Amygdala (tissue), 56 donors: ENCODE measurements around the gene CEACAM21.
"Not testable (repeated sequence)": the region's sequence is repeated elsewhere in the genome, so short reads cannot be mapped to it uniquely, and the experiment has no call there.

Source experiments
- DNase-seq, 56 donors: peaks; one replicate each; lab custom pipeline; 2025; lab: John Stamatoyannopoulos, UW

CEACAM21 gene

DNA sequence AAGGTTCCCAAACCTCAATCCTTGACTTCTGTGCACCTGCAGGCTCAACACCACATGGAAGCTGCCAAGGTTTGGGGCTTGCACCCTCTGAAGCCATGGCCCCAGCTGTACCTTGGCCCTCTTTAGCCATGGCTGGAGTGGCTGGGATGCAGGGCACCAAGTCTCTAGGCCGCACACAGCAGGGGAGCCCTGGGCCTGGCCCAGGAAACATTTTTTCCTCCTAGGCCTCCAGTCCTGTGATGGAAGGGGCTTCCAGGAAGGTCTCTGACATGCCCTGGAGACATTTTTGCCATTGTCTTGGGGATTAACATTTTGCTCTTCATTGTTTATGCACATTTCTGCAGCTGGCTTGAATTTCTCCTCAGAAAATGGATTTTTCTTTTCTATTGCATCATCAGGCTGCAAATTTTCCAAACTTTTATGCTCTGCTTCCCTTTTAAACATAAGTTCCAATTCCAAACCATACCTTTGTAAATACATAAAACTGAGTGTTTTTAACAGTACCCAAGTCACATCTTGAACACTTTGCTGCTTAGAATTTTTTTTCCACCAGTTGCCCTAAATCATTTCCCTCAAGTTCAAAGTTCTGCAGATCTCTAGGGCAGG is 6.7 kb downstream of the CEACAM21 start:
- DNase-seq: not testable (repeated sequence)

DNA sequence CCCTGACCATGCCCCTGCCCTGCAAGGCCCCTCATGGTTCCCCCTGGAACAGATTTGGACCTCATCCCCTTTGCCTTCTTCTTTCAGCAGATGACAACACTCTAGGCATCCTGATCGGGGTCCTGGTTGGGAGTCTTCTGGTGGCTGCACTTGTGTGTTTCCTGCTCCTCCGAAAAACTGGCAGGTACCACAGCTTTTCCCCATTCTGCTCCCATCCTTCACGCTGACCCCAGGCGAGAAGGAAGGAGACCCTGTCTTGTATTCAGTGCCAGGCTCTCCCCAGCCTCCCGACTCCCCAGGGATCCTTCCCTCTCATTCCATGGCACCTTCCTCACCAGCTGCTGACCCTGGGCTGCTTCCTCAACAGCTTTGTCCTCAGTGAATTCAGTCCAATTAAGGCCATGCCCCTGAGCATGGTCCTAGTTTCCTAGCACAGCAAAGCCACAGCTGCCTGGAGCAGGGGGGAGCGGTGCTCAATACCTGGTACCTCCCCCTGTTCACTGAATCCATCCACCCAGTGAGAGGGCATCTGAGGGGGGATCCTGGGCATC is 8.4 kb downstream of the CEACAM21 start:
- DNase-seq: no peak

DNA sequence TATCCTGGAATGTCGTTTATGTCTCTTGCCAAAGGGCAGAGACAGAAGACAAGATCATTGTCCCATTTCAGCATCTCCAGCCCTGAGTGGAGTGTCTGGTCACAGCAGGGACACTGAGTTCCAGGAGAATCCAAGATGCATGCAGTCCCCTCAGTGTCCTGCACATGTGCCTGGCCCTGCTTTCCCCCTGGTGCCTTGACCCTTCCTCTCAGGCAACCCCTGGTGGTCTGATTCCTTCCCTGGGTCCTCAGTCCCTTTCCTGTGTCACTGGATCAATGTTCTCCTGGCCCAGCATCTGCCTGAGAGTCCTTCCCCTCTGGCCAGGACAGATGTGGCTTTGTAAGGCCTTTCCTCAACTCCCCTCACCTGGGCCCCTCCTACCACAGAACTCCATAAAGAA is 9.0 kb downstream of the CEACAM21 start:
- no peak for DNase-seq

DNA sequence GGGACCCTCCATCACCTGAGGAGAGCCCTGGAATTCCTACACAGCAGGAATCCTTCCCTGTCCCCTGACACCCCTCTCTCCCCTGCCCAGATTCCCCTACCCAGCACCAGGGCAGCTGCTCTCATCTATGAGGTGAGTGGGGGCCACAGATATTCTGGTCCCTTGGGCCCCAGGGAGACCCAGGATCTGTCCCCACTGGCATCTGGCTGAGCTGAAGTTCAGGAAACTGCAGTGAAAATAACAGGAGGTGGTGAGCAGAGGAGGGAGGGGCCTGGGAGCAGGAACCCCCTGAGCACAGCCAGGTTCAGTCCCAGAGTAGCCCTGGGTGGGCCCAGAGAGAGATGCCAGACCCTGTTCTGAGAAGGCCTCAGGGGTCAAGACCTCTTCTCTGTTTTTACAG is 10.1 kb downstream of the CEACAM21 start:
- DNase-seq: no peak

DNA sequence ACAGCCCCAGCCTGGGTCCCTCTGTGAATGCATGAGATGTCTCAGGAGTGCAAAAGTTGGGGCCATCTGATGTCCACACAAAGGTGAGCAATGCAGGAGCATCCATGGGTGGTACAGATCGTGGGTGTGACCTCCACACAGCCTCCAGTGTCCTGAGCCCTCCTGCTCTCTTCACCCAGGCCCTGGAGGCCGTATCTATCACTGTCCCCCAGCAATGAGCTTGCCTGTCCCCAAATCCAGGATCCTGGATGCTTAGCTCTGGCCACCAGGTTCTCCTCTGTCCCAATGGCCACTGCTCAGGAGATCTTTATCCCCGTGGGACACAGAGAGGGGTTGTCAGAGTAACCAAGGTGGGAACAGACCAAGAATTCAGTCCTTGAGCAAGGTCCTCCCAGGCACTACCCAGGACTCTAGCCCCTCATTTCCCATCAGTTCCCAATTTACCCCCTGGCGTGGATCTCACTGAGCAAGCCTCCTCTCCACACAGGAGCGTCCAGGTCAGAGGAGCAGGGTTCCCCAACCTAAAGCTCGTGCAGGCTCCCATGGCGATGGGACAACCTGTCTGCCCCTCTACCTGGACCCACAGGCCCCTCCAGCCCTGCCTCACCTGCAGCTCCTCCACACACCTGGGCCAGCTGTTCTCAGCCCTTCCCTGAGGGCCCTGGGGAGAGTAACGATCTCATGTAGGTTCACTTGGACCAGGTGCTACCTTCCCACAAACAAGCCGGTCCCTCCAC is 11.3 kb downstream of the CEACAM21 start:
- DNase-seq: no peak

DNA sequence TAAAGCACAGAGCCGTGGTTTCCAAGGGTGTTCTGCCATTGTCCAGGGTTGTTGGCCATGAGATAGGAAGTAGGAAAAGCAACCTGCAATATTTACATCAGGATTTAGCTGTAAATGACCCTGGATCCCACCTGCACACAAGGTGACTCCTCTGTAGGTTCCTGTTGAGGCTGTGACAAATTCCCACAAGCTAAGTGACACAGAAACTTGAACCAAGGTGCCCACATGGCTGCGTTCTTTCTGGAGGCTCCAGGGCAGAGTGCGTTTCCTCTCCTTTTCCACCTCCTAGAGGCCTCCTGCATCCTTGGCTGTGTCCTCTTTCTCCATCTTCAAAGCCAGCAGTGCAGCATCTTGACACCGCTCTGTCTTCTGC is 11.9 kb downstream of the CEACAM21 start:
- DNase-seq: no peak

DNA sequence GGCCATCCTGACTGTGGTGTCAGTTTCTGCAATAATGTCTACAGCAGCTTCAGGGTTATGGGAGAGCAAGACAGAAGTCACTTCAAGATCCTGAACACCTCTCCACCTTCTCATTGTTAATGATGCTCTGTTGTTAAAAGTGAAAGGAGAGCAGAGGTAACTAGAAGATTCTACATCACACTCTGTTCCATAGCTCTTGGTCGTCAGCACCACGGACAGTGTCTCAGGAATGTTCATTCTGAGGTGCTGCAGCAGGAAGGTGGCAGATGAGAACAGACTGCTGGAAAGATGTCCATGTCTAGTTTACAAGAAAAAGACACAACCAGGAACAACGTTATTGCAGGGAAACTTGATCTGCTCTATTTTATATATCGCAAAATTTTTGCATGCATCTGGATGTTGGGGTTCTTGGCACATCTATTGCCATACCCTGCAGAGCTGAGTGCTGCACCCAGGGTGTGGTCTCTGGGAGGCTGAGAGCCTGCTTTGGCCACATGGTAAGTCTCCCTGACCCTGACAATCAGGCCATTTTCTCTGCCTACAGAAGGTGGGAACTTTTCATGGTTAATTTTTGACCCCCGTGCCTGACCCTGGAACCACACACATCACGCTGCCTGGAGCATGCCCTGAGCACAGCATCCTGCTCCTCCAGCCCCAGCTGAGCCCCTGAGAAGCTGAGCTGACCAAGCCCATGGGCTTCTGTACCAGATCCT is 12.7 kb downstream of the CEACAM21 start:
- no peak for DNase-seq

DNA sequence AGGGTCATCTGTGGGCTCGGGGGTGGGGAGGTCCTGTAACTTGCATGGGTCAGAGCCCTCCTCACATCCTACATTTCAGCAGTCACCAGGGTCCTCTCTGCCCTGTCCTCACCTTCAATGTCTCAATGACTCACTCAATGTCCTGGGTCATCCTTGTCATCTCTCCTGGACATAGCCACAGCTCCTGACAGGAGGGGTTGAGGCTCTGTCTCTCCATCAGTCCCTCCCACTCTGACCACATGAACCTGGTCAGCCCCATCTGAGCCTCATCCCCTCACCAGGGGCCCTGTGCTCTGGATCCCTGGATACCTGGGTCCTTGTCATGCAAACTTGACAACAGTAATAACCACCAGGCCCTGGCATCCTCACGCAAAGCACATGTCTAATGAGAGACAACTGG is 13.4 kb downstream of the CEACAM21 start:
- no peak for DNase-seq

DNA sequence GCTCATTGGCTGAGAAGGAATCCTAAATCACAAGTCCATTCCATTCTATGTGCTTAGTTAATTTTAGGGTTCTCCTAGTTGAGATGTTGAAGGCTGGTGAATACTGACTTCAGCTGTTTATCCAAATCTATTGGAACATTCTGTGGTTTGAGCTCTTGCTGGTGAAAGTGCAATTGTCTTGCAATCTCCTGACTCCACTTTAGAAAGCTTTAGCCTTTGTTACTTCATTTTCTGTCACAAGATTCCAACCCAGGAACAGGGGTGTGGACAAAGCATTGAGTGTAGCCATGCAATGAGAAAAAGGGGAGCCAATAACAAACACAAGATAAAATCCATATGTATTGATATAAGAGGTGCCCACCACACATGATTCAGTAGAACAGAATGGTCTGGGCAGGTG is 15.0 kb downstream of the CEACAM21 start:
- no peak for DNase-seq

DNA sequence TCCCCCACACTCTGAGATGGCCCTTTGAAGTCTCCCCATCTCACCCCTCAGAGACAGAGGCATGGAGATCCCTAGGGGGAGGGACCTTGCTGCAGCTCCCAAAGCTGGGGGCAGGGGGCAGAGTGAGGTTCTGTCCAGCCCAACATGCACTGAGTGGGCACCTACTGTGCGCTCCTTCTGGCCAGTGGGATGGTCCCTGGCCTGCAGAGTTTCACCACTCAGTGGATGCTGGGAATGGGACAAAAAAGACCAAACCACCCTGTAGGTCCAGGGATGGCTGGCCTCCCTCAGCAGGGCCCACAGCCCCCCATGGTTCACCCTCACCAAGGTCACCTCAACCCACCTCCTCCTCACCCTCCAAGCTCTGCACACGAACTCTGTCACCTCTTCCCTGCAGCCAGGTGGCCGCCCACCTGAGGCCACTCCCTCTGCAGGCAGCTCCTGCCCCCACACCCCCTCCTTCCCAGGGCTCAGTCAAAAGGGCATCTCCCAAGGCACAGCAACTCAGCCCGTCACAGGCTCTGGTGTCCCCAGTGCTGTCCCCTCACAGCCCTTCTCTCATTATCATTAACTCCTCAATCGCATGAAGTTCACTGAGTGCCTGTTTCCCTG is 16.1 kb downstream of the CEACAM21 start:
- no peak for DNase-seq

DNA sequence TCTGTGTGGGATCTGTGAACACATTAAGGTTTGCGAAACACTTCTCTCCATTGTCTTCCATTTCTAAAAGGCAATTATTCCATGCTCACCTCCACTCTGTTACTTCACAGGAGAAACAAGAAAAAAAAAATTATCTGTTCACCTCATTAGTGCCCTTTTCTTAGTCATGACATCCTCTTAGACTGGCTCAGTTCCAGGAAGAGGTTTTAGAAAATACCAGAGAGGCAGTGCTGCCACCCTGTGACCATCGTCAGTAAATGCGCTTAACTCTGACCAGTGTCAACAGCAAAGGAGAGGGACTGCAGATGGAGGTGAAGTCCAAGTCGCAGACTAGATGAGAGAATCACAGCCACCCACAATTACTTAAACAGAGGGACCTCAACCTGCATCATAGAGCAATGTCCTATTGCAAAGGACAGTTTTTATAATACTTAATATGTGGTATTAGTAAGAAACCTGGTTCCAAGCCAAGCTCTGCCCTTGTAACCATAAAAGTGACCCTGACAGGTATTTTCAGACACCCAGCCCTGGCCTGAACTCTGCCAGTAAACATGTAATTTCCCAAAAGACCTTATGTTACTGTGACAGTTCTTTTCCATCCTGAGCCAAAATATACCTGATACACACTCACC is 19.4 kb downstream of the CEACAM21 start:
- peak in 8 of 56 donors; percentile 2 to 26 (median 6) for DNase-seq

DNA sequence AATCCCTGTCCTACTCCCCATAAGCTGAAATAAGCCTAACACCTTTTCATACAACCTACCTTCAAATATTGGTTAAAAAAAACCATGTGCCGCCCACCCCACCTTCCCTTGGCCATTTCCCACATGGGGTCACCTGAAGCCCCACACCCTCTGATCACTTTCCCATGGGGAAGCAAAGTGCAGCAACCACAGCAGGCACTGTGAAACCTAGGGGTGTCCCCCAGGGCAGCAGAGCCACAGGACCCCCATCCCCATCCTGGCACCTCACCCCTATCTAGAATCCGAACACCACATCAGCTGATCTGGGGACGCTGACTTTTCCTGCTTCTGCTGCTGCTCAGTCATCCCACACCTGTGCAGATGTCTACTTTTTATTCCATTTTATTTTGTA is 19.9 kb downstream of the CEACAM21 start:
- no peak for DNase-seq

DNA sequence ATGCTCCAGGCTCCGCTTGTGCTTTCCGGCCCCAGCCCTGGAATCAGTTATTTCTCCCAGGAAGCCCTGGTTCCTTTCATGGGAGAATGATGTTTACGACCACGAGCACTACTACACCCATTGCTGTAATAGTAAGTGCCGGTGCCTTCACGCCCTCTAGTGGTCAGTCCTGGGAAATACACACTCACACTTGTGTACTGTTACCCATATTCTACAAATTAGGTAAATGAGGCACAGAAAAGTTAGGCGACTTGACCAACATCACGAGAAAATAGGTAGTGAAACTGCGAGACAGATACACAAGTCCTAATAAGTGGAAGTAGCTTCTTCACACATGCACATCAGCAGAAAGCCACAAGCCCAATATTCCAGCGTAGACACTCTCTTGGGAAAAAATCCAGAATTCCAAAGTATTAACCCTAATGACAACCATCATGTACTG is 21.7 kb downstream of the CEACAM21 start:
- DNase-seq: peak in 38 of 56 donors; percentile 1 to 85 (median 22)

DNA sequence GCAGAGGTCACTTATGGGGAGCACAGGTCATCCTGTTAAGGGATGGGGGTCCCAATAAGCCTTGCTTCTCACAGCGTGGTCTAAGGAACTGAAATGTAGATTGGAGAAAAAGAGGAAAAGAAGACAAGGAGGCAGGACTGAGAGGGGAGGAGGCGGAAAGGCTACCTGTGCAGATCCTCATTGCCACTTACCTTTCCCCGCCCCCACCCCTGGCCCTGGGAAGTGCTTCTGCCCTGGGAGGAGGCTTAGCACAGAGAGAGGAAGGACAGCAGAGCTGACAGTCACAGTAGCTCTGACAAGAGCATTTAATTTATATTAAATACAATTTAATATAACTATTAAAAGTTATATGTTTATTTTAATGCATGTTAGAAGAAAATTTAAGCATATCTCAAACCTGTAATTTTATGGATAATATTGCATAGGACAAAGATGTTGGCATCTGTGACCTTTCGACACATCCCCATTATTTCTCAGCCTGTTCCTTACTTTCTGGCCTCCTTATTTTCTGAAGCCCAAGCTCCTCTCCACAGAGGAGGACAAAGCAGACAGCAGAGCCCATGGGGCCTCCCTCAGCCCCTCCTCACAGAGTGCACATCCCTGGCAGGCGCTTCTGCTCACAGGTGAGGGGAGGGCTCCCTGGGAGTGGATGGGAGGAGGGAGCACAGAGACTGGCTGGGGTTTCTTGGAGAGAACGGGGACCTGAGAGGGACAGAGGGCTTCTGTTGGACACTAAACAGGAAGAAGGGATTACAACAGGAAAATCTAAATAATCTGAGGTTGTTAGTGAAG is 23.4 kb downstream of the CEACAM21 start:
- DNase-seq: no peak

DNA sequence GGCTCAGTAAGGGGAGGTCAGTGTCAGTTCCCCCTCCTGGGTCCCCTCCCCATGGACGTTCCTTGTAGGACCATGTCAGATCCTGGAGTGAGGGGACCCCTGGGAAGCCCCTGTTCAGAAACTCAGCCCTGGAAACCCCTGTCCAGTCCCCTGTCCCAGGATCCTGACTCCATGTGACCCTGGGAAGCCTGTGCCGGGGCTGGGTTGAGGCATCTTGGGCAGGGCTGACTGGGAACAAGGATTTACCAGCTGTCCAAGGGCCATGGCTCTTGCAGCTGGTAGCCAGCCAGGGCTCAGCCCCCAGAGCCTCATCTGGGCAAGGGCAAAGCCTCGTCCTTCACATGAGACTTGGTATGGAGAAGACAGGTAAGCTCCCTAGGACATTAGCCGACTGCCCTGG is 25.8 kb downstream of the CEACAM21 start:
- no peak for DNase-seq

DNA sequence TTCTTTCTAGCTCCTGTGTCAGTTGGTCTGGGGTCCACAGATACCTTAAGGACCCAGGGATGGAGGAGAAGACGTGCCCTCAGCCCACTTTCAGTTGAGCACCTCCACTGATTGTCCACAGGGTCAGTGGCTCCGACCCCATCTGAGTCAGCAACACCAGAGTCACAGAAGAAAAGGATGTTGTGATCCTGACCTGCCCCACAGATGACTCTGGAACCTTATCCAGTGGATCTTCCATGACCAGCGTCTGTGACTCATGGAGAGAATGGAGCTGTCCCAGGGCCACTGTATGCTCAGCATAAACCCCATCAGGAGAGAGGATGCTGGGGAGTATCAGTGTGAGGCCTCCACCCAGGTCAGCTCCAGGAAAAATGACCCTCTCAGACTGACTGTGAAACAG is 28.9 kb downstream of the CEACAM21 start:
- DNase-seq: no peak

DNA sequence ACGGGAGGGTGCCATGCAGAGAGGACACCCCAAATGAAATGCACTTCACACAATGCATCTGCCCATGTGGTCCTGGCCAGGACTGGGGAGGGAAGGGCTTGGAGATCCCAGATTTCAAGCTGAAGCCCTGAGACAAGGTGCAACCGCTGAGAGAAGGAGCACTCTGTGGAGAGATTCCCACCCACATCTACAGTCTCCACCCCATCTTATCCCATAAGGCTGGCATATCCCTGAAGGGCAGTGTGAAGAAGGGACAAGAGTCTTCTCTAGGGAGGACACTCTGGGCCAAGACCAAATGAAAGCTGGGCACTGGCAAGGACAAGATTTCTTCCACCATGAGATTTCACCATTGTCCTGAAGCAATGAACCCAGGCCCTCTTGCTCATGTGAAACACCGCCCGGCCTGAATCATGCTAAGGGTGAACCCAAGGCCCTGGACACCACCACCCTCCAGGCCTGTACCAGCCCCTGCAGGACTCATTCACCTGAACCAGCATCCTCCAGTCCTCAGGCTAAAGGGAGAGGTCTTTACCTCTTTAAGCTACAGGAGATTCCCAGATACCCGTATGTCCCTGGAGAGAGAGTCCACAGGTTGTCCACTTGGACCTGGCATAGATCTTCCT is 30.4 kb downstream of the CEACAM21 start:
- no peak for DNase-seq

DNA sequence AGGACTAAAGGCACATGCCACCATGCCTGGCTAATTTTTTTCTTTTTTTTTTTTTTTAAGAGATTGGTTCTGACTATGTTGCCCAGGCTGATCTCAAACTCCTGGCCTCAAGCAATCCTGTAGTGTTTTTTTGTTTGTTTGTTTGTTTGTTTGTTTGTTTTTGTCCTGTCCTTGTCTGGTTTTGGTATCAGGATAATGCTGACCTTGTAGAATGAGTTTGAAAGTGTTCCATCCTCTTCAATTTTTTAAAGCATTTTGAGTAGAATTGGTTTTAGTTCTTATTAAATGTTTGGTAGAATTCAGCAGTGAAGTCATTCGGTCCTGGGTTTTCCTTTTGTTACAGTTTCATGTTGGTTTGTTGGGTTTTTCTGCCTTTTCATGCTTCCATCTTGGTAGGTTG is 31.7 kb downstream of the CEACAM21 start:
- no peak for DNase-seq

DNA sequence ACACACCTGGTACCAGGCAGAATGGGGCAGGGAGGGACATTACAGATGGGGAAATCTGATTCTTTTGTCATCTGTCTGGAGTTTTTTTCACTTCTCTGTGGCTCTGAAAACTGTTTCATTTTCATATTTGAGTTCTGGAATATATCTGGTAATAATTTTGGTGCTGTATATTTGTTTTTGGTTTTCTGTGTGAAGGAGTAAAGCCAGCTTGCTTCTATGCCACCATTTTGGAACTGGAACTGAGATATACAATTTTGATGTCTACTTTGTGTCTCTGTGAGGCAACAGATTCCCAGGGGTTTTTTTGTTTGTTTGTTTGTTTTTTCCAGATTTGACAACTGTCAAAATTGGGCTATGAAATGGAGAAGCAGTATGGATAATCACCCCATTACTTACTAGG is 34.8 kb downstream of the CEACAM21 start:
- DNase-seq: no peak
